ENCODE measurements around the gene NEXN.
"Not testable (repeated sequence)": the region's sequence is repeated elsewhere in the genome, so short reads cannot be mapped to it uniquely, and the experiment has no call there.

NEXN gene

GRCh38 chr1:77910116-77910515 is 21.7 kb downstream of the NEXN start:
- Histone ChIP-seq H3K4me3 (ENCODE audit: low read length) (no peak overlapping the region), H3K4me1 (ENCODE audit: control insufficient read depth, insufficient read depth, low read length) (no peaks in the 10 kb centered on the region)

GRCh38 chr1:77918918-77919317 is 30.5 kb downstream of the NEXN start:
- not testable (repeated sequence) for H3K9me3 ChIP-seq (ENCODE audit: control insufficient read depth, low read length); H3K9ac ChIP-seq (ENCODE audit: low read length); H3K4me3 ChIP-seq (ENCODE audit: low read length); H3K27me3 ChIP-seq (ENCODE audit: control insufficient read depth, insufficient read depth, low read length); H3K36me3 ChIP-seq (ENCODE audit: control insufficient read depth, insufficient read depth, low read length); H3K4me1 ChIP-seq (ENCODE audit: control insufficient read depth, insufficient read depth, low read length)

More at GRCh38 chr1:77910116-77910515, 21.7 kb downstream of the NEXN start:
- H3K27me3 ChIP-seq (ENCODE audit: control insufficient read depth, insufficient read depth, low read length), result no peaks in the 10 kb centered on the region
- H3K9ac ChIP-seq (ENCODE audit: low read length), result no peak overlapping the region
- no peaks in the 10 kb centered on the region for H3K36me3 ChIP-seq (ENCODE audit: control insufficient read depth, insufficient read depth, low read length)
- H3K9me3 ChIP-seq (ENCODE audit: control insufficient read depth, low read length), result no peaks in the 10 kb centered on the region

GRCh38 chr1:77925518-77925917 is 37.1 kb downstream of the NEXN start:
- no peak overlapping the region for H3K4me3 ChIP-seq (ENCODE audit: low read length)
- no peaks in the 10 kb centered on the region for H3K27me3 ChIP-seq (ENCODE audit: control insufficient read depth, insufficient read depth, low read length)
- no peak overlapping the region for H3K9ac ChIP-seq (ENCODE audit: low read length)
- no peaks in the 10 kb centered on the region for H3K9me3 ChIP-seq (ENCODE audit: control insufficient read depth, low read length)
- no peaks in the 10 kb centered on the region for H3K4me1 ChIP-seq (ENCODE audit: control insufficient read depth, insufficient read depth, low read length)
- no peaks in the 10 kb centered on the region for H3K36me3 ChIP-seq (ENCODE audit: control insufficient read depth, insufficient read depth, low read length)

GRCh38 chr1:77925956-77926355 is 37.5 kb downstream of the NEXN start:
- Histone ChIP-seq H3K9ac (ENCODE audit: low read length) (no peak overlapping the region), H3K36me3 (ENCODE audit: control insufficient read depth, insufficient read depth, low read length) (no peaks in the 10 kb centered on the region), H3K9me3 (ENCODE audit: control insufficient read depth, low read length) (no peaks in the 10 kb centered on the region), H3K4me3 (ENCODE audit: low read length) (no peak overlapping the region), H3K4me1 (ENCODE audit: control insufficient read depth, insufficient read depth, low read length) (no peaks in the 10 kb centered on the region), H3K27me3 (ENCODE audit: control insufficient read depth, insufficient read depth, low read length) (no peaks in the 10 kb centered on the region)

- H3K9ac ChIP-seq (ENCODE audit: low read length), result no peak overlapping the region
- no peaks in the 10 kb centered on the region for H3K36me3 ChIP-seq (ENCODE audit: control insufficient read depth, insufficient read depth, low read length)
- H3K4me3 ChIP-seq (ENCODE audit: low read length), result no peak overlapping the region
Measured at GRCh38 chr1:77926561-77927357, 38.3 kb downstream of the NEXN start.

GRCh38 chr1:77927414-77927813 is 39.0 kb downstream of the NEXN start:
- no peaks in the 10 kb centered on the region for H3K4me1 ChIP-seq (ENCODE audit: control insufficient read depth, insufficient read depth, low read length)
- no peak overlapping the region for H3K9ac ChIP-seq (ENCODE audit: low read length)
- H3K9me3 ChIP-seq (ENCODE audit: control insufficient read depth, low read length), result no peaks in the 10 kb centered on the region
- H3K36me3 ChIP-seq (ENCODE audit: control insufficient read depth, insufficient read depth, low read length), result no peaks in the 10 kb centered on the region
- H3K27me3 ChIP-seq (ENCODE audit: control insufficient read depth, insufficient read depth, low read length), result no peaks in the 10 kb centered on the region
- no peak overlapping the region for H3K4me3 ChIP-seq (ENCODE audit: low read length)

More at GRCh38 chr1:77926561-77927357, 38.3 kb downstream of the NEXN start:
- Histone ChIP-seq H3K9me3 (ENCODE audit: control insufficient read depth, low read length) (no peaks in the 10 kb centered on the region), H3K27me3 (ENCODE audit: control insufficient read depth, insufficient read depth, low read length) (no peaks in the 10 kb centered on the region), H3K4me1 (ENCODE audit: control insufficient read depth, insufficient read depth, low read length) (no peaks in the 10 kb centered on the region)

GRCh38 chr1:77929806-77930205 is 41.4 kb downstream of the NEXN start:
- H3K4me1 ChIP-seq (ENCODE audit: control insufficient read depth, insufficient read depth, low read length), result no peaks in the 10 kb centered on the region
- H3K9ac ChIP-seq (ENCODE audit: low read length), result no peak overlapping the region
- no peaks in the 10 kb centered on the region for H3K27me3 ChIP-seq (ENCODE audit: control insufficient read depth, insufficient read depth, low read length)
- H3K9me3 ChIP-seq (ENCODE audit: control insufficient read depth, low read length), result no peaks in the 10 kb centered on the region
- H3K36me3 ChIP-seq (ENCODE audit: control insufficient read depth, insufficient read depth, low read length), result no peaks in the 10 kb centered on the region
- no peak overlapping the region for H3K4me3 ChIP-seq (ENCODE audit: low read length)

- no peaks in the 10 kb centered on the region for H3K27me3 ChIP-seq (ENCODE audit: control insufficient read depth, insufficient read depth, low read length)
- H3K36me3 ChIP-seq (ENCODE audit: control insufficient read depth, insufficient read depth, low read length), result no peaks in the 10 kb centered on the region
- H3K9me3 ChIP-seq (ENCODE audit: control insufficient read depth, low read length), result no peaks in the 10 kb centered on the region
- no peak overlapping the region for H3K9ac ChIP-seq (ENCODE audit: low read length)
- H3K4me3 ChIP-seq (ENCODE audit: low read length), result no peak overlapping the region
- H3K4me1 ChIP-seq (ENCODE audit: control insufficient read depth, insufficient read depth, low read length), result no peaks in the 10 kb centered on the region
Measured at GRCh38 chr1:77938651-77939050, 50.2 kb downstream of the NEXN start.

GRCh38 chr1:77940921-77941570 is 52.6 kb downstream of the NEXN start:
- Histone ChIP-seq H3K27me3 (ENCODE audit: control insufficient read depth, insufficient read depth, low read length) (no peaks in the 10 kb centered on the region), H3K36me3 (ENCODE audit: control insufficient read depth, insufficient read depth, low read length) (no peaks in the 10 kb centered on the region), H3K9ac (ENCODE audit: low read length) (no peak overlapping the region), H3K4me1 (ENCODE audit: control insufficient read depth, insufficient read depth, low read length) (no peaks in the 10 kb centered on the region), H3K9me3 (ENCODE audit: control insufficient read depth, low read length) (no peaks in the 10 kb centered on the region), H3K4me3 (ENCODE audit: low read length) (no peak overlapping the region)

- Histone ChIP-seq H3K36me3 (ENCODE audit: control insufficient read depth, insufficient read depth, low read length) (no peaks in the 10 kb centered on the region), H3K4me1 (ENCODE audit: control insufficient read depth, insufficient read depth, low read length) (no peaks in the 10 kb centered on the region), H3K9me3 (ENCODE audit: control insufficient read depth, low read length) (no peaks in the 10 kb centered on the region), H3K4me3 (ENCODE audit: low read length) (no peak overlapping the region), H3K27me3 (ENCODE audit: control insufficient read depth, insufficient read depth, low read length) (no peaks in the 10 kb centered on the region), H3K9ac (ENCODE audit: low read length) (no peak overlapping the region)
Measured at GRCh38 chr1:77942400-77943140, 54.1 kb downstream of the NEXN start.

- no peaks in the 10 kb centered on the region for H3K9me3 ChIP-seq (ENCODE audit: control insufficient read depth, low read length)
- H3K36me3 ChIP-seq (ENCODE audit: control insufficient read depth, insufficient read depth, low read length), result no peaks in the 10 kb centered on the region
- H3K9ac ChIP-seq (ENCODE audit: low read length), result no peak overlapping the region
- H3K4me3 ChIP-seq (ENCODE audit: low read length), result no peak overlapping the region
- no peaks in the 10 kb centered on the region for H3K4me1 ChIP-seq (ENCODE audit: control insufficient read depth, insufficient read depth, low read length)
- no peaks in the 10 kb centered on the region for H3K27me3 ChIP-seq (ENCODE audit: control insufficient read depth, insufficient read depth, low read length)
Measured at GRCh38 chr1:77945345-77945744, 56.9 kb downstream of the NEXN start.

- Histone ChIP-seq H3K27me3 (ENCODE audit: control insufficient read depth, insufficient read depth, low read length) (no peaks in the 10 kb centered on the region), H3K9ac (ENCODE audit: low read length) (no peak overlapping the region), H3K36me3 (ENCODE audit: control insufficient read depth, insufficient read depth, low read length) (no peaks in the 10 kb centered on the region)
Measured at GRCh38 chr1:77948841-77949424, 60.5 kb downstream of the NEXN start.

More at GRCh38 chr1:77948841-77949424, 60.5 kb downstream of the NEXN start:
- H3K4me3 ChIP-seq (ENCODE audit: low read length), result no peak overlapping the region
- H3K4me1 ChIP-seq (ENCODE audit: control insufficient read depth, insufficient read depth, low read length), result no peaks in the 10 kb centered on the region
- no peaks in the 10 kb centered on the region for H3K9me3 ChIP-seq (ENCODE audit: control insufficient read depth, low read length)
